Esophagus muscularis mucosa (tissue), 3 donors: ENCODE data around the gene RAB37.

Source experiments
- CTCF ChIP-seq, 3 experiments: fragments of 200-600 bp in 2 of 3; fragments of 450-650 bp in 1 of 3; sonication (generic) in 2 of 3; IDR thresholded peaks; one replicate each; pipeline ENCODE4 v1.5.1; 2017 to 2019; ENCODE audit warnings: antibody characterized with exemption in 3 of 3, mild to moderate bottlenecking in 2 of 3, moderate library complexity in 1 of 3
- POLR2A ChIP-seq: fragments of 450-650 bp; IDR thresholded peaks from one replicate; pipeline ENCODE4 v1.6.1; 2017; ENCODE audit warnings: antibody characterized with exemption, moderate library complexity, mild to moderate bottlenecking, low read depth
- POLR2AphosphoS5 ChIP-seq, 2 donors: sonication (generic); formaldehyde crosslinking; IDR thresholded peaks; one replicate each; pipeline ENCODE4 v1.6.1; 2017; ENCODE audit warnings: antibody characterized with exemption in 2 of 2

- TF ChIP-seq POLR2A (no peak), CTCF (IDR thresholded peaks at IDR 0.05) (no peak), POLR2AphosphoS5 (IDR thresholded peaks at IDR 0.05) (no peak)
Observed at GRCh38 chr17:74772053-74772452, 35.0 kb downstream of the RAB37 start.
